ENCODE measurements around the gene NRG3.
"Not testable (repeated sequence)": the region's sequence is repeated elsewhere in the genome, so short reads cannot be mapped to it uniquely, and the experiment has no call there.

DNA sequence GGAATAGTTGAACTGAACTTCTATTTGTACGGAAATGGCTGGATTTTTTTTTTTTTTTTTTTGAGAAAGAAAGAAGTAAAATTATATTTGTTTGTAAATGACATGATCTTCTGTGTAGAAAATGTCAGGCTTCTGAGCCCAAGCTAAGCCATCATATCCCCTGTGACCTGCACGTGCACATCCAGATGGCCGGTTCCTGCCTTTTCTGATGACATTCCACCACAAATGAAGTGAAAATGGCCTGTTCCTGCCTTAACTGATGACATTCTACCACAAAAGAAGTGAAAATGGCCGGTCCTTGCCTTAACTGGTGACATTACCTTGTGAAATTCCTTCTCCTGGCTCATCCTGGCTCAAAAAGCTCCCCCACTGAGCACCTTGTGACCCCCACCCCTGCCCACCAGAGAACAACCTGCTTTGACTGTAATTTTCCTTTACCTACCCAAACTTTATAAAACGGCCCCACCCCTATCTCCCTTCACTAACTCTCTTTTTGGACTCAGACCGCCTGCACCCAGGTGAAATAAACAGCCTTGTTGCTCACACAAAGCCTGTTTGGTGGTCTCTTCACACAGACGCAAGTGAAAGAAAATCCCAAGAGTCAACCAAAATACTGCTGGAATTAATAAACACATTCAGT lies 1085.5 kb downstream of the NRG3 start:
- TF ChIP-seq CTCF, POLR2AphosphoS5, POLR2A, EP300 (IDR thresholded peaks at IDR 0.05): not testable (repeated sequence)

All from gastroesophageal sphincter (tissue), 3 donors.